DOHH2 (cell line): ENCODE data around the gene PRRC2A.

Source experiments
- H3F3A ChIP-seq: fragments of 200-600 bp; sonication (generic), shearing (Covaris generic); 2 replicates; pipeline ENCODE4 v1.6.0; 2016; ENCODE audit warnings: antibody characterized with exemption, mild to moderate bottlenecking; ENCODE audit not compliant: control insufficient read depth, insufficient read depth
- H3K27ac ChIP-seq: fragments of 200-600 bp; sonication (generic); 2 replicates; pipeline ENCODE4 v1.5.1; 2014; ENCODE audit warnings: low read depth, mild to moderate bottlenecking, low read length, moderate library complexity
- H3K27me3 ChIP-seq: fragments of 200-600 bp; sonication (generic); 2 replicates; pipeline ENCODE4 v1.6.1; 2014; ENCODE audit warnings: mild to moderate bottlenecking, low read length, mixed read lengths; ENCODE audit not compliant: control insufficient read depth
- H3K36me3 ChIP-seq: fragments of 200-600 bp; sonication (generic); 2 replicates; pipeline ENCODE4 v1.6.1; 2014; ENCODE audit warnings: mild to moderate bottlenecking, low read length, moderate library complexity, mixed read lengths; ENCODE audit not compliant: control insufficient read depth
- H3K4me1 ChIP-seq: fragments of 200-600 bp; sonication (generic); 2 replicates; pipeline ENCODE4 v1.6.1; 2014; ENCODE audit warnings: mild to moderate bottlenecking, low read length, mixed read lengths; ENCODE audit not compliant: control insufficient read depth
- H3K4me2 ChIP-seq: fragments of 200-600 bp; sonication (generic); 2 replicates; pipeline ENCODE4 v1.6.0; 2014; ENCODE audit warnings: mild to moderate bottlenecking, low read length, moderate library complexity
- H3K4me3 ChIP-seq: fragments of 200-600 bp; sonication (generic); 2 replicates; pipeline ENCODE4 v1.5.1; 2014; ENCODE audit warnings: mild to moderate bottlenecking, low read length, mixed read lengths
- H3K79me2 ChIP-seq: fragments of 200-600 bp; sonication (generic); 2 replicates; pipeline ENCODE4 v1.6.1; 2014; ENCODE audit warnings: mild to moderate bottlenecking, low read length, mixed read lengths; ENCODE audit not compliant: control insufficient read depth
- H3K9me2 ChIP-seq: fragments of 200-600 bp; sonication (generic); replicated peaks from 2 replicates; pipeline ENCODE4 v1.6.1; 2014; ENCODE audit warnings: mild to moderate bottlenecking, low read length, mixed read lengths; ENCODE audit not compliant: control insufficient read depth
- H3K9me3 ChIP-seq: fragments of 200-600 bp; sonication (generic); 2 replicates; pipeline ENCODE4 v1.6.1; 2014; ENCODE audit warnings: antibody characterized with exemption, low read length, mixed read lengths; ENCODE audit not compliant: control insufficient read depth, insufficient read depth
- H4K20me1 ChIP-seq: fragments of 200-600 bp; sonication (generic); 2 replicates; pipeline ENCODE4 v1.6.0; 2014; ENCODE audit warnings: low read depth, mild to moderate bottlenecking, antibody characterized with exemption, low read length, moderate library complexity; ENCODE audit not compliant: control insufficient read depth, insufficient read depth
- EZH2phosphoT487 ChIP-seq: fragments of 200-600 bp; sonication (generic); IDR thresholded peaks from 2 replicates; pipeline ENCODE4 v1.6.1; 2017; ENCODE audit warnings: borderline replicate concordance, mild to moderate bottlenecking, antibody characterized with exemption, low read length, moderate library complexity, mixed read lengths
- TF ChIP-seq, protein P1 (sequence below): fragments of 200-600 bp; sonication (generic); IDR thresholded peaks from one replicate; pipeline ENCODE4 v1.5.1; 2014; ENCODE audit warnings: antibody characterized with exemption, mild to moderate bottlenecking, low read depth, low read length; ENCODE audit not compliant: poor library complexity, severe bottlenecking

PRRC2A gene

DNA sequence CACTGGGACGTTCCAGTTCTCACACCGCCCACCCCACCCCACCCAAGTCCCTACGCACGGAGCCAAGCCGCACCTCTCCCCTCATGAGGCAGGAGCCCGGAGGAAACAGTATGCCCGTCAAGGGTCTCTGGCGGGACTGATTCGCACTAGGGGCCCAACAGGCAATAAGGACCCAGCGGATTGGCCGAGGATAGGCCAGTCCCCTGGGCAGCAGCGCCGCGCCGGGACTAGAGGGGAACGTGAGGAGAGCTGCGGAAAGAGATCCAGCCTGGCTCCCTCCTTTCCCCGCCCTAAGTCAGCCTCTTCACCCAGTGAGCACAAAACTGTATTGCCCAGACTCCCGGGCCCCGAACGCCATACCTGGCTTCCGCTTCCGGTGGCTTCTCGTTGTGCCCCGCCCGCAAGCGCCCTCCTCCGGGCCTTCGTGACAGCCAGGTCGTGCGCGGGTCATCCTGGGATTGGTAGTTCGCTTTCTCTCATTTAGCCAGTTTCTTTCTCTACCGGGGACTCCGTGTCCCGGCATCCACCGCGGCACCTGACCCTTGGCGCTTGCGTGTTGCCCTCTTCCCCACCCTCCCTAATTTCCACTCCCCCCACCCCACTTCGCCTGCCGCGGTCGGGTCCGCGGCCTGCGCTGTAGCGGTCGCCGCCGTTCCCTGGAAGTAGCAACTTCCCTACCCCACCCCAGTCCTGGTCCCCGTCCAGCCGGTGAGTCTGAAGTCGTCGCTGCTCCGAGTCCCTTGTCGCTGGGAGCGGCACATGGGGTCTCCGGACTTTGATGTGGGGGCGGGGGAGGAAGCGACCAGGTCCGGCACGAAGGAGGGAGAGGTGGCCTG, 45.2 kb downstream of the PRRC2A start, which contains the start of gene CSNK2B:
TSS of gene CSNK2B (plus strand) at position 580 of the 836 bp plus-strand sequence. CDS start 752 bp downstream, outside the sequence.
- TF ChIP-seq EZH2phosphoT487 = no peak
- TF ChIP-seq, protein P1, sequence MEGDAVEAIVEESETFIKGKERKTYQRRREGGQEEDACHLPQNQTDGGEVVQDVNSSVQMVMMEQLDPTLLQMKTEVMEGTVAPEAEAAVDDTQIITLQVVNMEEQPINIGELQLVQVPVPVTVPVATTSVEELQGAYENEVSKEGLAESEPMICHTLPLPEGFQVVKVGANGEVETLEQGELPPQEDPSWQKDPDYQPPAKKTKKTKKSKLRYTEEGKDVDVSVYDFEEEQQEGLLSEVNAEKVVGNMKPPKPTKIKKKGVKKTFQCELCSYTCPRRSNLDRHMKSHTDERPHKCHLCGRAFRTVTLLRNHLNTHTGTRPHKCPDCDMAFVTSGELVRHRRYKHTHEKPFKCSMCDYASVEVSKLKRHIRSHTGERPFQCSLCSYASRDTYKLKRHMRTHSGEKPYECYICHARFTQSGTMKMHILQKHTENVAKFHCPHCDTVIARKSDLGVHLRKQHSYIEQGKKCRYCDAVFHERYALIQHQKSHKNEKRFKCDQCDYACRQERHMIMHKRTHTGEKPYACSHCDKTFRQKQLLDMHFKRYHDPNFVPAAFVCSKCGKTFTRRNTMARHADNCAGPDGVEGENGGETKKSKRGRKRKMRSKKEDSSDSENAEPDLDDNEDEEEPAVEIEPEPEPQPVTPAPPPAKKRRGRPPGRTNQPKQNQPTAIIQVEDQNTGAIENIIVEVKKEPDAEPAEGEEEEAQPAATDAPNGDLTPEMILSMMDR = no peak
- H3K79me2 ChIP-seq = peaks cover 68% of the 10 kb centered on the region

DNA sequence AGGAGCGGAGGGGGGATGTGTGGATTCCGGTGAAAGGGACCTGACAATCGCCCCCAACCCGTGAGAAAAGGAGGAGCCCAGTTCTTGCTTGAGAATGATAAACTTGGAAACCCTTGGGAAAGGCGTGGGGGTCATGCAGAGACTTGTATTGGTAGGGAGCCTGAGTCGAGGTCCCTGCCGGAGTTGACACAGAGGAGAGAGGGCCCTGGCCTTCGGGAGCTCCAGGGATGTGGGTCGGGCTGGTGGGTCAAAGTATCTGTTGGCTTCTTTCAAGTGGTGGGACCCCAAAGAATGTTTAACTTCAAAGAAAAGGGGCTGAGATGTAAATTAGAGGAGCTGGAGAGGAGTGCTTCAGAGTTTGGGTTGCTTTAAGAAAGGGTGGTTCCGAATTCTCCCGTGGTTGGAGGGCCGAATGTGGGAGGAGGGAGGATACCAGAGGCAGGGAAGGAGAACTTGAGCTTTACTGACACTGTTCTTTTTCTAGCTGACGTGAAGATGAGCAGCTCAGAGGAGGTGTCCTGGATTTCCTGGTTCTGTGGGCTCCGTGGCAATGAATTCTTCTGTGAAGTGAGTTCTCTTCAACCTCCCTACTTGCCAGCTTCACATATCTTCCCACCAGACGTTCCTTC, 45.9 kb downstream of the PRRC2A start:
- Histone ChIP-seq H3F3A (peaks cover 8% of the 10 kb centered on the region), H3K4me1 (peaks cover 41% of the 10 kb centered on the region), H3K9me3 (no peaks in the 10 kb centered on the region), H3K4me2 (peak overlapping the region; percentile 85), H3K79me2 (peaks cover 64% of the 10 kb centered on the region), H3K9me2 (no peaks in the 10 kb centered on the region), H4K20me1 (peaks cover 11% of the 10 kb centered on the region; the same call in 1 of the 2 replicates), H3K27ac (peak overlapping the region; percentile 97), H3K27me3 (no peaks in the 10 kb centered on the region), H3K36me3 (peaks cover 88% of the 10 kb centered on the region), H3K4me3 (peak overlapping the region; percentile 95)
- no peak for TF ChIP-seq EZH2phosphoT487
- TF ChIP-seq, protein P1 = no peak

More for the DNA sequence above, 45.2 kb downstream of the PRRC2A start, which contains the start of gene CSNK2B:
- Histone ChIP-seq H3K27me3 (no peaks in the 10 kb centered on the region), H3K4me1 (peaks cover 49% of the 10 kb centered on the region), H4K20me1 (peaks cover 11% of the 10 kb centered on the region; the same call in 1 of the 2 replicates), H3F3A (peaks cover 11% of the 10 kb centered on the region), H3K9me2 (no peaks in the 10 kb centered on the region), H3K4me3 (peak within 1 kb of the TSS; percentile 95), H3K4me2 (peak within 1 kb of the TSS; percentile 99), H3K9me3 (no peaks in the 10 kb centered on the region), H3K36me3 (peaks cover 88% of the 10 kb centered on the region), H3K27ac (peak within 1 kb of the TSS; percentile 97)

DNA sequence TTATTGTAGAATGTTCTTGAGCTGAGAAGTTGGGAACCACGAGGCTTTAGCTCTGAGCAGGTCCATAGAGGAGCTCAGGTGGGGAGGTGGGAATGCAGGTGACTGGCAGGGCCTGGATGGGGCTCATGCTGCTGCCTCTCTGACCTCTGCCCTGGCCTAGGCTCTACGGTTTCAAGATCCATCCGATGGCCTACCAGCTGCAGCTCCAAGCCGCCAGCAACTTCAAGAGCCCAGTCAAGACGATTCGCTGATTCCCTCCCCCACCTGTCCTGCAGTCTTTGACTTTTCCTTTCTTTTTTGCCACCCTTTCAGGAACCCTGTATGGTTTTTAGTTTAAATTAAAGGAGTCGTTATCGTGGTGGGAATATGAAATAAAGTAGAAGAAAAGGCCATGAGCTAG, 49.2 kb downstream of the PRRC2A start, which contains the start of gene LY6G5B:
TSS of gene LY6G5B (plus strand) at position 301 of the 400 bp plus-strand sequence. CDS start 975 bp downstream, outside the sequence.
- Histone ChIP-seq H3K9me2 (no peaks in the 10 kb centered on the region), H3F3A (peaks cover 7% of the 10 kb centered on the region), H3K4me1 (peaks cover 13% of the 10 kb centered on the region), H3K36me3 (peaks cover 74% of the 10 kb centered on the region), H3K79me2 (peaks cover 37% of the 10 kb centered on the region), H3K27ac (no peak within 1 kb of the TSS), H3K4me2 (no peak within 1 kb of the TSS), H4K20me1 (peaks cover 11% of the 10 kb centered on the region; the same call in 1 of the 2 replicates), H3K4me3 (no peak within 1 kb of the TSS), H3K27me3 (no peaks in the 10 kb centered on the region), H3K9me3 (no peaks in the 10 kb centered on the region)
- TF ChIP-seq, protein P1 = no peak
- TF ChIP-seq EZH2phosphoT487 = no peak
